Stromal cell of bone marrow (primary cell): ENCODE results near the gene UTF1.

Experiments used
- DNase-seq: peaks from one replicate; pipeline ENCODE4 v3.0.0-alpha.2; 2012; ENCODE audit warnings: low read depth

Gene UTF1

GRCh38 chr10:133230044-133230361 is at the start of gene UTF1:
Gene UTF1, plus strand, starts transcription at chr10:133230217. Its CDS starts 72 bp downstream, at chr10:133230289.
- no peak for DNase-seq

GRCh38 chr10:133180965-133181639 is 48.9 kb upstream of the UTF1 start:
- DNase-seq: no peak

GRCh38 chr10:133182190-133182589 is 47.8 kb upstream of the UTF1 start:
- DNase-seq: no peak

- DNase-seq: no peak
Observed at GRCh38 chr10:133182791-133183645, 47.0 kb upstream of the UTF1 start.

- no peak for DNase-seq
Observed at GRCh38 chr10:133183646-133184378, 46.2 kb upstream of the UTF1 start.

- no peak for DNase-seq
Observed at GRCh38 chr10:133184591-133185244, 45.3 kb upstream of the UTF1 start.

- no peak for DNase-seq
Observed at GRCh38 chr10:133185421-133185820, 44.6 kb upstream of the UTF1 start.

GRCh38 chr10:133185916-133186315 is 44.1 kb upstream of the UTF1 start:
- DNase-seq: no peak

- no peak for DNase-seq
Observed at GRCh38 chr10:133186416-133187090, 43.5 kb upstream of the UTF1 start.

- DNase-seq: no peak
Observed at GRCh38 chr10:133187091-133187905, 42.7 kb upstream of the UTF1 start.

- no peak for DNase-seq
Observed at GRCh38 chr10:133187906-133188681, 41.9 kb upstream of the UTF1 start.

- DNase-seq: no peak
Observed at GRCh38 chr10:133189256-133189655, 40.8 kb upstream of the UTF1 start.

GRCh38 chr10:133189726-133190125 is 40.3 kb upstream of the UTF1 start:
- no peak for DNase-seq

- DNase-seq: no peak
Observed at GRCh38 chr10:133190225-133190624, 39.8 kb upstream of the UTF1 start.

GRCh38 chr10:133191651-133192050 is 38.4 kb upstream of the UTF1 start:
- DNase-seq: no peak

- DNase-seq: no peak
Observed at GRCh38 chr10:133194151-133194550, 35.9 kb upstream of the UTF1 start.

GRCh38 chr10:133195096-133195495 is 34.9 kb upstream of the UTF1 start:
- DNase-seq: no peak

GRCh38 chr10:133195611-133196010 is 34.4 kb upstream of the UTF1 start:
- no peak for DNase-seq

- no peak for DNase-seq
Observed at GRCh38 chr10:133196221-133196915, 33.6 kb upstream of the UTF1 start.
